Testis (tissue), 3 donors: ENCODE data around the gene ABHD17B. TPM values are rescaled to one million over a fixed set of nuclear protein-coding genes. Genes with fewer than 3 reads are reported as not detected.

ENCODE experiments used
- DNase-seq: peaks from one replicate; pipeline ENCODE4 v3.0.0-alpha.2; 2019
- H3K27ac ChIP-seq, 2 donors: fragments of 200-600 bp; sonication (generic); one replicate each; pipeline ENCODE4 v1.5.1; 2019
- H3K27me3 ChIP-seq: fragments of 200-600 bp; sonication (generic); one replicate; pipeline ENCODE4 v1.5.1; 2019
- H3K36me3 ChIP-seq: fragments of 200-600 bp; sonication (generic); one replicate; pipeline ENCODE4 v1.5.1; 2017; ENCODE audit warnings: low read depth; ENCODE audit errors: missing control alignments
- H3K4me1 ChIP-seq: fragments of 200-600 bp; sonication (generic); one replicate; pipeline ENCODE4 v1.5.1; 2019
- H3K4me3 ChIP-seq, 2 donors: fragments of 200-600 bp; sonication (generic); one replicate each; pipeline ENCODE4 v1.5.1; 2017 to 2019
- H3K9me3 ChIP-seq: fragments of 200-600 bp; sonication (generic); one replicate; pipeline ENCODE4 v1.5.1; 2017
- POLR2A ChIP-seq: fragments of 450-650 bp; IDR thresholded peaks from one replicate; pipeline ENCODE4 v1.6.1; 2017; ENCODE audit warnings: antibody characterized with exemption, mild to moderate bottlenecking, moderate library complexity
- WGBS, 2 donors: methylation state at CpG; one replicate each; pipeline ENCODE4 v1.1.5; 2018; 5-methylcytosine and 5-hydroxymethylcytosine counted together
- intact Hi-C: fragments of 100-400 bp; cut with DNase I; formaldehyde crosslinking; loops from one replicate; pipeline ENCODE4 v1.15.1; 2023; ENCODE audit warnings: low total_unique reads
- polyA plus RNA-seq: library from polyadenylated mRNA; stranded (reverse); fragments of 350-450 nt; fragmentation: Illumina TruSeq; extraction: RNeasy Lipid Tissue Mini Kit (QIAGEN cat#74804); gene quantifications from one replicate; pipeline ENCODE4 v1.2.3, GENCODE V29; 2014; ENCODE audit warnings: low read depth, low replicate concordance; ENCODE audit not compliant: insufficient read depth
- total RNA-seq, 2 donors: library from RNA; depleted of rRNA; stranded (reverse); fragments of >200 nt; gene quantifications; one replicate each; pipeline ENCODE4 v1.2.3, GENCODE V29; 2016
- TF ChIP-seq, protein P1 (sequence below), 3 experiments: fragments of 450-650 bp in 2 of 3; fragments of 200-600 bp in 1 of 3; sonication (generic) in 1 of 3; IDR thresholded peaks; one replicate each; pipeline ENCODE4 v1.5.1; 2016 to 2019; ENCODE audit warnings: antibody characterized with exemption in 3 of 3, mild to moderate bottlenecking in 2 of 3, moderate library complexity in 1 of 3

Gene ABHD17B
- total and polyA plus RNA-seq, 3 donors from 2014 or later, result 31.3 to 42.2 (median 41.3) TPM

DNA sequence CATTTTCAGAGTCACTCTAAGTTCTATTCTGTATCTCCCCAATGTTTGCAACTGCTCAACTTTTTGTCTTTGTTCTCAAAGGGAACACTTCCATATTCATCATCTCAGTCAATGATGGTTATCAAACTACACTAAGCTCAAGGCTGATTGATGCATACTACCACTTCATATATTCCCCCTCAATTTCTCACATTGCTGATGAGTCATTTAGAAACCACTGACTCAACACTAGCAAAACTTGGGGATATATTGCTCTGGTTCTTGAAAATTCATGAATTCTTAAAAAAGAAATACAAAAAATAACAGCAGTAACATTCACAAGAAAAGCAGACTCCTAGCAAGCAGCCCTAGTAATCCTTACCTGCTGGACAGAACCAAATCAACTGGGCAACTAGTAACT lies 52.2 kb downstream of the ABHD17B start:
- Histone ChIP-seq H3K4me1 (no peaks in the 10 kb centered on the region), H3K27me3 (no peaks in the 10 kb centered on the region), H3K36me3 (no peaks in the 10 kb centered on the region), H3K27ac (no peak overlapping the region), H3K4me3 (no peak overlapping the region), H3K9me3 (no peaks in the 10 kb centered on the region)
- no peak for DNase-seq
- no peak for TF ChIP-seq POLR2A
- TF ChIP-seq, protein P1, sequence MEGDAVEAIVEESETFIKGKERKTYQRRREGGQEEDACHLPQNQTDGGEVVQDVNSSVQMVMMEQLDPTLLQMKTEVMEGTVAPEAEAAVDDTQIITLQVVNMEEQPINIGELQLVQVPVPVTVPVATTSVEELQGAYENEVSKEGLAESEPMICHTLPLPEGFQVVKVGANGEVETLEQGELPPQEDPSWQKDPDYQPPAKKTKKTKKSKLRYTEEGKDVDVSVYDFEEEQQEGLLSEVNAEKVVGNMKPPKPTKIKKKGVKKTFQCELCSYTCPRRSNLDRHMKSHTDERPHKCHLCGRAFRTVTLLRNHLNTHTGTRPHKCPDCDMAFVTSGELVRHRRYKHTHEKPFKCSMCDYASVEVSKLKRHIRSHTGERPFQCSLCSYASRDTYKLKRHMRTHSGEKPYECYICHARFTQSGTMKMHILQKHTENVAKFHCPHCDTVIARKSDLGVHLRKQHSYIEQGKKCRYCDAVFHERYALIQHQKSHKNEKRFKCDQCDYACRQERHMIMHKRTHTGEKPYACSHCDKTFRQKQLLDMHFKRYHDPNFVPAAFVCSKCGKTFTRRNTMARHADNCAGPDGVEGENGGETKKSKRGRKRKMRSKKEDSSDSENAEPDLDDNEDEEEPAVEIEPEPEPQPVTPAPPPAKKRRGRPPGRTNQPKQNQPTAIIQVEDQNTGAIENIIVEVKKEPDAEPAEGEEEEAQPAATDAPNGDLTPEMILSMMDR (IDR thresholded peaks at IDR 0.05), result no peak
- intact Hi-C loops, result no loop called here

DNA sequence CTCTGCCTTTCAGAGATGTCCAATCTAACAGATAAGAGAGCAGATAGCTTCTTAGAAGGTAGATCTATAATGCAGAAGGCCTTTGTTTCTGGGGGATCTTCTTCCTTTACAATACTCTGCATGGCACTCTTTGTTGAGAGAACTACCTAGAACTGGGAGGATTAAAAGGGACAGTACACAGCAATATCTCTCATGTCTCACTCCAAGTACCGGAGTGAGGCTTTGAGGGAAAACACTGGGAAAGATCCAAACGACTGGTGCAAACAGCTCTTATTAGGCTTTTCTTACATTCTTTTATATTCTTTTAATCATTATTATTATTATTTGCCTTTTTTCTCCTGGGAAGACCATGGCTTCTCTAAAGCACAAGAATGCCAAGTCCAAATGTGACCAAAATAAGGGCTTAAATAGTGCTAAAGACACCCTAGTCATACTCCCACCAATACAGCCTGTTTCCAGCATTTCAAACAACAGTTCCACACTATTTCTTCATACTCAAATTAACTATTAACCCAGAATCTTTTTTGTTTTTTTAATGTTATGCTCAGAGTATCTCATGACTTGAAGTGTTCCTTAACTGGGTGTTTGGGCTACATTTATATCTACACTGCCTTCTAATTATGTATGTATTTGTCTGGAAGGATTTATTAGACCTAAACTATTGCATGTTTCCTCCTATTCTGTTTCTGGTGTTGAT lies 52.7 kb downstream of the ABHD17B start:
- Histone ChIP-seq H3K36me3 (no peaks in the 10 kb centered on the region), H3K27me3 (no peaks in the 10 kb centered on the region), H3K27ac (no peak overlapping the region), H3K9me3 (no peaks in the 10 kb centered on the region), H3K4me3 (no peak overlapping the region), H3K4me1 (no peaks in the 10 kb centered on the region)
- TF ChIP-seq, protein P1 (IDR thresholded peaks at IDR 0.05), result no peak
- no peak for TF ChIP-seq POLR2A
- no peak for DNase-seq
- intact Hi-C loops, result no loop called here
- WGBS, 2 donors, result 80 to 81% methylated on average over 2 of the region's 2 CpGs

DNA sequence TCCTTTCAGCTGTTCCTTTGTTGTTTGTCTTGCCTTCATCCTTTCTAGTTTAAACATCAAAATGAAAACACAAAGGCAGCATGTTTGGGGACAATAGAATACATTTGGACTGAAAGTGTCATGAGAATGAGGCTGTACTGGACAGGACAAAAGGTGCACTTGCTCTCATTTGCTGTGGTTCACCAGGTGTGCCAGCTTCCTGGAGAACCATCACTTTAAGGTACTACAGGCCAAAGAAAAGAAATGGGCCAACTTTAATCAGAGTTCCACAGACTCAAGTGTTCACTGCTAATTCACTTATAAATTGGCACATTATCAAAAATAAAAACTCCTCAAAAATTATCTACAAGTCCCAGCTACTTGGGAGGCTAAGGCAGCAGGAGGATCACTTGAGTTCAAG lies 53.8 kb downstream of the ABHD17B start:
- no peak overlapping the region for H3K4me3 ChIP-seq
- TF ChIP-seq POLR2A, result no peak
- TF ChIP-seq, protein P1 (IDR thresholded peaks at IDR 0.05), result no peak
- intact Hi-C loops, result no loop called here
- DNase-seq, result no peak
- H3K36me3 ChIP-seq, result no peaks in the 10 kb centered on the region
- H3K4me1 ChIP-seq, result no peaks in the 10 kb centered on the region
- no peak overlapping the region for H3K27ac ChIP-seq
- H3K9me3 ChIP-seq, result no peaks in the 10 kb centered on the region
- H3K27me3 ChIP-seq, result no peaks in the 10 kb centered on the region

DNA sequence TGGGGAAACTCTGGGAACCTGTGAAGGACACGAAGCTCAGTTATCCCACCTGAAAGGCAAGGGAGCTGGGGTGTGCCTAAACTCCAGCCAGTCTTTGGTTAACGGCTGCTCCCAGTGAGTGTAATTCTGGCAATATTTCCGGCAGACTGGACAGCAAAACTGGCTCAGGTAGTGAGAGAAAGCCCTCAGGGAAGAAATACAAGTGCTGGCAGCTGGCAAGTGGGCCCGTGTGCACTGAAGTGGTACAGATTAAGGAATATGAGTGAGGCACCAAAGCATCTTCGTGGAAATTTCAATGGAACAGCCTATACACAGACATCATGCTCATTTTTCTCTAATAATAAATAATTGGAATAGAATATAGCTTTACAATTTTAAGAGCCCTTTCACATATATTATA lies 56.2 kb downstream of the ABHD17B start:
- TF ChIP-seq, protein P1 (IDR thresholded peaks at IDR 0.05), result no peak
- TF ChIP-seq POLR2A, result no peak
- intact Hi-C loops, result no loop called here
- no peaks in the 10 kb centered on the region for H3K36me3 ChIP-seq
- no peak overlapping the region for H3K4me3 ChIP-seq
- H3K27me3 ChIP-seq, result no peaks in the 10 kb centered on the region
- H3K4me1 ChIP-seq, result no peaks in the 10 kb centered on the region
- no peak overlapping the region for H3K27ac ChIP-seq
- no peaks in the 10 kb centered on the region for H3K9me3 ChIP-seq
- 86 to 88% methylated on average over 5 of the region's 5 CpGs for WGBS, 2 donors
- DNase-seq, result no peak

DNA sequence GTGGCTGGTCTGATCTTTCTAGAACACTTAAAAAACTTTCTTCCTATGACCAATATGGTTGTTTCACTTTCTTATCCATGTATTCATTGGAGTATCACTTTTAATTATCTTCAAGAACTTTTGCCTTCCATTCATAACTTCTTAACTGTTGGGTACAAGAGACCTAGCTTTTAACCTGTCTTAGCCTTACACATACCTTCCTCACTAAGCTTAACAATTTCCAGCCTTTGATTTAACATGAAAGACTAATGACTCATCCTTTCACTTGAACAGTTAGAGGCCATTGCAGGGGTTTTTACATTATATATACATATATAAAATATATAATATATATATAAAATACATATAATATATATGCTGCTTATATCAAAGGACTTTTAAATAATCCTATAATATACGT lies 57.9 kb downstream of the ABHD17B start:
- Histone ChIP-seq H3K27ac (no peak overlapping the region), H3K36me3 (no peaks in the 10 kb centered on the region), H3K27me3 (no peaks in the 10 kb centered on the region), H3K9me3 (no peaks in the 10 kb centered on the region), H3K4me1 (no peaks in the 10 kb centered on the region), H3K4me3 (no peak overlapping the region)
- intact Hi-C loops, result no loop called here
- 87 to 98% methylated on average over 1 of the region's 1 CpG for whole genome bisulfite sequencing, 2 donors
- TF ChIP-seq, protein P1 (IDR thresholded peaks at IDR 0.05), result no peak
- TF ChIP-seq POLR2A, result no peak
- DNase-seq, result no peak
